Pons (tissue), 1 donor: ENCODE data around the gene USP34.
"Not testable (repeated sequence)": the region's sequence is repeated elsewhere in the genome, so short reads cannot be mapped to it uniquely, and the experiment has no call there.

Experiments used
- DNase-seq: peaks from one replicate; pipeline ENCODE4 v3.0.0-alpha.2; 2016; ENCODE audit warnings: low spot score

USP34 gene

DNA sequence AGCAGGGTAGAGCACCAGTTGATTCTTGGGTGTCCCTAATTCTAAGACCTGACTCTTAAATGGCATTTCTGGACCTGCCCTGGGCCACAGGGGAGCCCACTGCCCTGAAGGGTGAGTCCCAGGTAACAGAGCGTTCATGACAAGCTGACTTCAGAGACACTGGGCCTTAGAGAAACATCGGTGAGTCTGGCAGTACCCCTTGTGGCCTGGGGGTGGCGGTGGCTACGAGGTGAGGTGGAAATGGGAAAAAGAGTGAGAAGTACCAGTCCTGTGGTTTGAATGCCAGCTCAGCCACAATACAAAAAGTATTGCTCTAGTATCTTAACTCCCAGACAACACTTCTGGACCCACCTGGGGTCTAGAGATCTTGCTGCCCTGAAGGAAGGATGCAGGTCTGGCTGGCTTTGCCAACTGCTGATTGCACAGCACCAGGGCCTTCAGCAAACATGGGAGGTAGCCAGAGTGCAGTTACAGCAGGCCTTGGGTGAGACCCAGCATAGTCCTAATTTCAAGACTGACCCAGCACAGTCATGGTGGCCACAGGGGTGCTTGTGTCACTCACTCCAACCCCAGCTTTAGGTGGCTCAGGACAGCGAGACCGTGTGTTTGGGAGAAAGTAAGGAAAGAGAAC, 44.5 kb downstream of the USP34 start:
- peak; percentile 8 for DNase-seq

DNA sequence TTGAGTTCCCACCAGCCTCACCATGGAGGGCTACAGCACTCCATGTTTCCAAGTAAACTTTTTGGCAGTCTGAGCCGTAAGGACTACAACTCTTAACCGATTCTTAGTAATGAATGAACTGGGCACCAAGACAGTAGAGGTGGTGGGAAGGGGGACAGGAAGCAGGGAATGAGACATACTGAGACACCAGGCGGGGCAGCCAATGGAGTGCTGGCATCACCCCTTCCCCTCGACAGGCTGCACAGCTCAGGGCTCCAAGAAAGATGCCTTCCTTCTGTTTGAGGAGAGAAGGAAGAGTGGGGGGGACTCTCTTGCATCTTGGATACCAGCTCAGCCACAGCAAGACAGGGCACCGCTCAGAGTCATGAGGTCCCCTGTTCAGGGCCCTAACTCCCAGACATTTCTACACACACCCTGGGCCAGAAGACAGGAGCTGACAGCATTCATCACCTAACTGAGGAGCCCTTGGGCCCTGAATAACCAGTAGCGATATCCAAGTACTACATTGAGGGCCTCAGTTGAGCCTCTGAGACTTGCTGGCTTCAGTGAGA, 45.2 kb downstream of the USP34 start:
- DNase-seq = no peak

DNA sequence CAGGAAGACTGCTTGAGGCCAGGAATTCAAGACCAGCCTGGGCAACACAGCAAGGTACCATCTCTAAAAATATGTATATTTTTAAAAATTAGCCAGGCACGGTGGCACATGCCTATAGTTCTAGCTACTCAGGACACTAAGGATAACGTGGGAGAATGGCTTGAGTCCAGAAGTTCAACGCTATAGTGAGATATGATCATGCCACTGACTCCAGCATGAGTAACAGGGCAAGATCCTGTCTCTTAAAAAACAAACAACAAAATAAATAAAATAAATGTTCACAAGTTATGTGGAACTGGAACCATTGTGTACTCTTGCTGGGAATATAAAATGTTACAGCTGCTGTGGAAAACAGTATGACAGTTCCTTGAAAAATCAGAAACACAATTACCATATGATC, 47.2 kb downstream of the USP34 start:
- DNase-seq = no peak

DNA sequence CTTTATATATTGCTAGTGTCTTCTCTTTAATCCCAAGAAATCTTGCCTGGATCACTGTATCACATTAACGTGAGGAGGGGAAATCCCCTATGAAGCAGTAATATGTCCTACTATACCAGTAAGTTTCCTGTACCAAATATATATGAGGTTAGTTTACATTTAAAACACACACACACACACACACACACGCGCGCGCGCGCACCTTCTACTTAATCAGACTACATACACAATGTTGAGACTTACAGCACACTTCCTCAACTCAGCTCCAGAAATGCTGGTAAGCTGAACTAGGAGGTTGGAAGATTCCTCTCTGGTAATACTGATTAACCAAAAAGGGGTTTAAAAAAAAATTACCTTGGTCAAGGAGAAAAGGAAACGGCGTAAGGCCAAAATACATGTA, 49.3 kb downstream of the USP34 start:
- DNase-seq = no peak

DNA sequence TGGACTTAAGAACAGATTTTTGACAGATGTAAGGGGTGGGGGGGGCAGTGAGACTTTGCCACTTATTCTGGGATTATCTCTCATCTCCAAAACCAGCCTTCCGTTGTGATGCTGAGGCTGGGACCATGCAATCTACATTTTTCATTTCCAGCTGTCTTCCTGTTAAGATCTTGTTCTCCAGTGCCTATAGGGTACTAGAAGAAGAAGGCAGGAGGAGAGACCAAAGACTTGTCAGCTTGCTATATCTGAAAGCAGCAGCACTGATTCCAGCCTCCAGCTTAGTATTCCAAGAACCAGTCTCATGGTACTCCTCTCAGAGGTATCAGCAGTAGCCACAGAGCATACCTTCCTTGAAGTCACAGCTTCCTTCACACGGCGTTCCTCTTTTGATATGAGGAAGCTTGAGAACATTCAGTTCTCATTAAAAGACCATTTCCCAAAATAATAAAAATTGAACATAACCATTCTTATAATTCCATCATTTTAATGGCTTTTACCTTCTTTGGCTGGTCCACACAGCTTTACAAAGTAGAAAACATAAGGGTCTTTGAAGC, 49.8 kb downstream of the USP34 start:
- DNase-seq = peak; percentile 15

DNA sequence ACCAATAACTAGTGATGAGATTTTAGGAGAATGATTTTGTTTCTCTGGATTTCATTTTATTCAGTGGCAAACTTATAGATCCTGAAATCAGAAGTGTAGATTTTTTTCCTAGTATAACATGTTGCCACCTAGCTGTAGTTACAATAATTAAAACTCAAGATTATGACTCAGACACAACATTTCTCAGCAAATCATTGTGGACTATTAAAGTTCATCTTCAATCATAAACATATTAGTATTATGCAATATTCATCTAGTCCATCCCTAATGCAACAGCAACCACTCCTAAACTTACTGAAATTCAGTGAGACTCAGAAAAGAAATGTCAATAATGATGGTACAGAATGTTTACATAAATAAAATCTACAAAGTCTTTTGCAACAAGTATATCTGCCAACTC, 51.3 kb downstream of the USP34 start:
- no peak for DNase-seq

DNA sequence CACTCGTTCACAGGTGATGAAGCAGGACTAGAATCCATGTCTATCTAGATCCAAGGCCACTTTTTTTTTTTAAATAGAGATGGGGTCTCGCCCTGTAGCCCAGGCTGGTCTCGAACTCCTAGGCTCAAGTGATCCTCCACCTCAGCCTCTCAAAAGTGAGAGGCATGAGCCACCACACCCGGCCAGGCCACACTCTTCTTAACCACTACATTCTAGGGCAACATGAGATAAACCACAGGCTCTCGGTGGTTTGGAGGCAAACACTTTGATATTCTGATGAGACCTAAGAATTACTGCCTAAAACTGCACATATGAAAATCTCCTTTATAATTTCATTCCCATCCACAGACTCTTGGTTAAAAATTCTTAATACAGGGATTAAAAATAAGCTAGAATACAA, 51.8 kb downstream of the USP34 start:
- no peak for DNase-seq

DNA sequence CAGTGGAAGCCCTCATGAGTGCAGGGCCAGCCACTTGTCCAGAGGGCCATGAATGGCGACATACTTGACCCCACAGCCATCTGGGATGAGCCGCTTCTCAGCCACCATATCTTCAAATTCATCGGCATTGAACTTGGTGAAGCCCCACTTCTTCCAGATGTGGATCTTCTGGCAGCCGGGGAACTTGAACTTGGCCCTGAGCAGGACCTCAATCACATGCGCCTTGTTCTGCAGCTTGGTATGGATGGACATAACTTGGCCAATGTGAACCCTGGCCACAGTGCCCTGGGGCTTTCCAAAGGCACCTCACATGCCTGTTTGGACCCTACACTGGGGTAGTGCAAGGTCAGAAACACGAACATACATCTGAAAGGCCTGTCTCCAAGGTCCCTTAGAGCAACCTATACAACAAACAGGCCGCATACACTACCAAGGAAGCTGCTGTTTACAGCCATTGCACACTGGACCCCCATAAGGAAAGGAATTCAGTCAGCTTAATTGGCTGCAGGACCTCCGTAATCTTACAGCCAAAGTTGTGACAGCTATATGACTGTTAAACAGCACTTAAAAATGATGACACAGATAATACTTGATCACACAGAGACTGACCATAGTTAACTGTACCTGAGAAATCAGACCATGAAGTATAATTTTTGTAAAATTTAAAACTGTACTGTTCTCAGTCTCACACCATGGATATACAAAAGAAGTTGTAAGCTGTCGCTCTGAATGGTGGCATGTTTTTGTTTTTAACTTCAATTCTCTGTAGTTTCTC, 53.8 kb downstream of the USP34 start:
- DNase-seq = no peak

DNA sequence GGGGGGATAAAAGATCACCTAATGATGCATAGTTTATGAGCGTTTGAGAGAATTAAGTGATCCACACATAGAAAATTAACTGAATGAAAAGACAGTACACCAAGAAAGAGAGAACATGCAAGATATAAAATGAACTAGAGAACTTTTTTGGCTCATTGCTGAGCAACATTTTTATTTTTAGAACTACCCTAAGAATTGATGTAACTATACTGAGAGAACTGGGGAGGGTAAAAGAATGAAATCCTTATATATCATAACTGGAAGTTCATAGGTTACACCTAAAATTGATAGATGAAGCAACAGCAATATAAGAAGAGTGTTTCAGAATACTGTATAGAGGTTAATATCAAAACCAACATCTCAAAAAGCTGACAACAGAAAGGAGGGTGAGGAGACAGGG, 55.6 kb downstream of the USP34 start:
- no peak for DNase-seq

DNA sequence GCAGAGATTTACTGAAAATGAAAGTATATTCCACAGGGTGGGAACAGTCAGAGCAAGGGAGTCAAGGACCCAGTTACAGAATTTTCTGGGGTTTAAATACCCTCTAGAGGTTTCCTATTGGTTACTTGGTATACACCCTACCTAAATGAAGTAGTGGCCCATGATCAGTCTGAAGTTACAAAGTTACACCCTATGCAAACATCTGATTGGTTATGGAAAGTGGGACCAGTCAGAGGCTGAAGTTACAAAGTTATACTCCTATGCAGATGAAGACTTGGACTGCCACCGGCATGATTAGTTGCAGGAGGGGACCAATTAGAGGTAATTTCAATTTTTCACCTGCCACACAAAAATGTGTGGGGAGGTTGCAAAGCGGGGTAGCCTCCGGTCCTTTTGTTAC, 56.2 kb downstream of the USP34 start:
- no peak for DNase-seq

DNA sequence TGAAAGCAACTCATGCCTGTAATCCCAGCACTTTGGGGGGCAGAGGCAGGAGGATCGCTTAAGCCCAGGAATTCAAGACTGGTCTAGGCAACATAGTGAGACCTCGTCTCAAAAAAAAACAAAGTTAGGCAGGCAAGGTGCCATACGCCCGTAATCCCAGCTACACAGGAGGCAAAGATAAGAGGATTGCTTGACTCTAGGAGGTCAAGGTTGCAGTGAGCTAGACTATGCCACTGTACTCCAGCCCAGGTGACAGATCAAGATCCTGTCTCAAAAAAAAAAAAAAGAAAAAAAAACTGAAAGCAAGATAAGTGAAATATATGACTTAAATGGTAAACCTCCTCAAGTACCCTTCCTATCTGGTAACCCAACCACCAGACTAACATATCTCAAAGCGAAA, 59.8 kb downstream of the USP34 start:
- no peak for DNase-seq

DNA sequence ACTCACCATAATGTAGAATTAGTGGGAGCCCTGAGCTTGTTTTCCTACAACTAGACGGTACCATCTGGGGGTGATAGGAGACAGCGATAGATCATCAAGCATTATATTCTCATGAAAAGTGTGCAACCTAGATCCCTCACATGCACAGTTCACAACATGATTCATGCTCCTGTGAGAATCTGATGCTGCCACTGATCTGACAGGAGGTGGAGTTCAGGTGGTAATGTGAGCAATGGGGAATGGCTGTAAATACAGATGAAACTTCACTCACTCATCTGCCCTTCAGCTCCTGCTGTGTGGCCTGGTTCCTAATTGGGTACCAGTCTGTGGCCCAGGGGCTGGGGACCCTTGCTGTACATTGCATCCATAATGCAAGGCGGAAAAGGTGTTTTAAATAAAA, 60.7 kb downstream of the USP34 start:
- DNase-seq = no peak

DNA sequence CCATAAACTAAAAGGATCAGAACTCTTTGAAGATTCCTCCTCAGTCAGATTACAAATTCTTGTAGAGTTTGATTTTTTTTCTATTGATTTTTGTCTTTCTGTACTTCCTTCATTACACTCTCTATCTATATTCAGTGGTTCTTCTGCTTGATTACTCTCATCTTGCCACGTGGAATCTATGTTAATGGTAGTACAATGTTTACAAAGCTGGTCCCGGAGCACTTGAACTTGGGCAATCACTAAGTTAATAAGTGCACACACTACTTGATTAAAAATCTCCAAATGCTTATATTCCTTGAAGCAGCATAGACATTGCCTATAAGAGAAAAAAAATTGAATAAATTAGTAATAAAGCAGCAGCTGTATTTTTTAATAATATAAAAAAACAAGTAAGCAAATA, 65.1 kb downstream of the USP34 start:
- DNase-seq = no peak

DNA sequence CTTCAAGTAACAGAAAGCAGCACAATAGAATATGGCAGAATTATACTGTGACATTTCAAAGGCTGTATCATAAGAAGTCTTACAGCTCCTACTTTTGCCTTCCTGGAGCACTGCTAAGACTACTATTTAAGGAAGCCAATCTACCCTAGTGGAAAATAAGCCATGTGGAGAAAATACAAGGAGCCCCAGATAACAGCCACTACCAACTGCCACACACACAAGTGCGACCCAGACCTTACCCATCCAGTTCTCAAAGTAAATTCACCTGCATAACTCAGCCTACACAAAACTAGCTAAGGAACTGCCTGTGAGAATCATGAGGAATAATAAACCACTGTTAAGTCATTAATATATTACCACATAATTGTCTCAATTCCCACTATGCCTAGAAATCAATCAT, 66.4 kb downstream of the USP34 start:
- no peak for DNase-seq

DNA sequence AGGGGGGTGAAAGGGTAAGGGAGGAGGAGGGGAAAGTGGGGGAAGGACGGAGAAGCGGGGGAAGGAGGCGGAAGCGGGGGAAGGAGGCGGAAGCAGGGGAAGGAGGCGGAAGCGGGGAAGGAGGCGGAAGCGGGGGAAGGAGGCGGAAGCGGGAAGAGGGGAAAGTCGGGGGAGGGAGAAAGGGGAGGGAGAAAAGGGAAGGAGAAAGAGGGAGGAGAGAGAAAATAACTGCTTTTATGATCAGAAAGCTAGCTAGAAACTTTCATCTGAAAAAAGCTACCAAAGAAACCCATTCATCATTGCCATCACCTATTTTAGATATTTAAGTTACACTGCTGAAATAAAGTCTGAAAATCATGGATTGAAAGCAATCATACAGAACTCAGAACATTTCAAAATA, 72.5 kb downstream of the USP34 start:
- no peak for DNase-seq

DNA sequence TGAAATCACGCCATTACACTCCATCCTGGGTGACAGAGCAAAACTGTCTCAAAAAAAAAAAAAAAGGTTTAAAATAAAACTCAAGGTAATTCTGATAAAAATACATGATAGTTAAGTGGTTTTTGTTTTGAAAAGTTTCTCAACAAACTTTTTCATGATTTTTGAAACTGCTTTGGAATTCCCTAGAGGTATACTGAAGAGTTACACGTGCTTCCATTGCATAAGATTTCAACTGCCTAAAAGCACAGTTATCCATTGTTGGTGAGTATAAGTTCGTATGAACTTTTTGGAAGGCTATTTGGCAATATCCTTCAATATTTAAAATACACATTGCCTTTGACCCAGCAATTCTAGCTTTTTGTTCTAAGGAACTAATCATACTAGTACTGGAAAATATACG, 74.9 kb downstream of the USP34 start:
- DNase-seq = no peak

DNA sequence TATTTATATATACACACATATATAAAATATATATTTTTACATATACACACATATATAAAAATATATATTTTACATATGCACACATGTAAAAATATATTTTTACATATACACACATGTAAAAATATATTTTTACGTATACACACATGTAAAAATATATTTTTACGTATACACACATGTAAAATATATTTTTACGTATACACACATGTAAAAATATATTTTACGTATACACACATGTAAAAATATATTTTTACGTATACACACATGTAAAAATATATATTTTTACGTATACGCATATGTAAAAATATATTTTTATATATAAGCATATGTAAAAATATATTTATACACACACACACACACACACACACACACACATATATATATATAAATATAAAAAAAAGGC, 83.3 kb downstream of the USP34 start:
- DNase-seq = not testable (repeated sequence)

DNA sequence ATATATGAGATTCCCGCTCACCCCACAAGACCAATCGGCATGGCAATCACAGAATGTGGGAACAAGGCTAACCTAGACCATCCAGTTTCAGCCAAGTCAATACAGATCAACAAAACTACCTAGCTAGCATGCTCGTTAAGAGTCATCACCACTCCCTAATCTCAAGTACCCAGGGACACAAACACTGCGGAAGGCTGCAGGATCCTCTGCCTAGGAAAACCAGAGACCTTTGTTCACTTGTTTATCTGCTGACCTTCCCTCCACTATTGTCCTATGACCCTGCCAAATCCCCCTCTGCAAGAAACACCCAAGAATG, 90.0 kb downstream of the USP34 start:
- DNase-seq = not testable (repeated sequence)

DNA sequence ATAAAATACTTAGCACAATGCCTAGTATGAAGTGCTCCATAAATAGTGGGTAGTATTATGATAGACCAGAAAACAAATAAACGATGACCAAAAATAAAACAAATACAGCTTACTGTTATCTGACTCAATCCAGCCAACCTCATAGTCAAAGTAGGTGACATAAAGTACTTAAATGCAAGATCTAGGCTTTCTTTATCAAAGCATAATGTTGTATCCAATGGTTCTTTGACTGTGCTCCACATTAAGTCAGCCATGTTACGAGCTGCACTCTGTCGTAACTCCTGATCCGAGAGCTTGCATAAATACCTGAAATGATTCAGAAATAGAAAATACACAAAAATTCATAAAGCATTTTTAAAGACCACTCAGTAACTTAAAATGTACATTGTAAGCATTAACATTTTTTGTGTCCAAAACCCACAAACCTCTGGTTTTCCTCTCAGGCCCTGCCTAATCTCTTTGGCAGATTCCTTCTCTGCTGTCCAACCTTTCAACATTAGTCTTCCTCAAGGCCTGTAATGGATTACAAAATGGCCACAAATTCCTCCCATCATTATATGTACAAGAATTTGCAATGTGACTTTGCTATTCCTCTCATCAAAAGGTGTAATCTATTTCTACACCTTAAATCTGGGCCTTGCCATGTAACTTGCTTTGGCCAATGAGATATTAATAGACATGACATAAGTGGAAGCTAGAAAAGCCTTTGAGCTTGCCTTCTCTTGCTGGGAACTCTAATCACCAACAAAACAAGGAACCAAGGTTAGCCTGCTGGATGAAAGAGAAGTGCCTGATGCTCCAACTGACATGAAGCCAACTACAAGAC, 90.6 kb downstream of the USP34 start:
- no peak for DNase-seq

DNA sequence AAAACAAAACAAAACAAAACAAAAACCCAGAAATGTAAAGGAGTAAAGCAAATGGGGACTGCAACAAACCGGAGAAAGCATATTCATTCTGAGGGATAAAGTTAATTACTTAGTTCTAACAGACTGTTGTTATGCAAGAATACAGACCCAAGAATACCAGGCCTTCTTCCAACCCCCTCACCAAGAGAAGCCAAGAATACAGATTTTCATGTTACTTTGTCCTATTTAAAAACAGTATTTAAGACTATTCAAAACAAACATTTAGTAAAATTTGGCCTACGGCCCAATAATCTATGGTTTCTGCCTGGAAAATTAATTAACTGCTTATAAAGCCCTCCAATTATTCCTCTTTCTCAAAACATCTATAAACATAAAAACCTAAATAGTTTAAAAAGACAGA, 91.4 kb downstream of the USP34 start:
- no peak for DNase-seq

DNA sequence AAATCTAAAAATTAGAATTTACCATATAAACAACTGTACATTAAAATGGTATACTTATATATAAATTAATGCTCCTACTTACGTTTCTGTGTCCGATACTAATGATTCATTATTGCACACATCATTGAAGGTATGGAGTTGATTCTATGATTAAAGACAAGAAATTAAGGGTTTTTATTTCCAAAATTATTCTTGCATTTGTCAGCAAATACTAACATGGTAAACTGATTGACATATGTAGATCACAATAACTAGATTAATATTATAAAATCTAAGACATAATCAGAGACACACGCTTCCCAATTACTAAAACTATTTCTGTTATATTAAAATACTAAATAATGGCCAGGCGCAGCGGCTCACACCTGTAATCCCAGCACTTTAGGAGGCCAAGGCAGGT, 92.6 kb downstream of the USP34 start:
- DNase-seq = no peak

DNA sequence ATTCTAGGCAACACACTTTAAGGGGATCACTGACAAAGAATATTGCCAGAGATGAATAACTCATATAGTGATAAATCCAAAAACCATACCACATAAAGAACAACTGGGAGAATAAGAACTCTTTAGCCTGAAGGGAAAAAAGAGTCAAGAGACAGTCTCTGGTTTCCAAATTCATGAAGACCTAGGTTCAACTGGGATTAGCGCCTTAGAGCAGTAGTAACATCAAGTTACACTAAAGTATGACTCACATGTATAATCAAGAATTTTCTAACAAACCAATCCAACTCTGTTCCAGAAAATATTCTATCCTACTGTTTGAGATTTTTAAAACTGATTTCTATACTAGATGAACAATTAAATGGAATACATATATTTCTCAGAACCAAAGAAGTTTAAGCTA, 93.8 kb downstream of the USP34 start:
- no peak for DNase-seq

DNA sequence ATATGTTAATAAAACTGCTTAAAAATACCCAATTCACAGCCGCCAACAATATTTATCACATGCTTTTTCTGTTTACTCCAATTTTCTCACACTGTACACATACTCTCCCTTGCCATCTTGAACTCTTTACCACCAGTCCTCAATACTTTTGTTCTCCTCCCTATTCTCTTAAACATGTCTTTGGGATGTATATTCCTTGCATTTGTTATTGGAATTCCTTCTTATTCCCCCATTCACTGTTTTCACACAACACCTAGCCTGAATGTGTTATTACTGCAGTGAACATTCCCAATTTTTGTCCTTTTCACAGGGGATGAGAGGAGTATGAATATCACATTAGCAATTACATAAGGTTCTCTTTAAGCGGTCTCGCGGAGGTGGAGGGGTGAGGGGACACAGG, 94.7 kb downstream of the USP34 start:
- DNase-seq = no peak
